Measurements from ENCODE around the gene HUNK.
"Not testable (repeated sequence)": the region's sequence is repeated elsewhere in the genome, so short reads cannot be mapped to it uniquely, and the experiment has no call there.

Gene HUNK

DNA sequence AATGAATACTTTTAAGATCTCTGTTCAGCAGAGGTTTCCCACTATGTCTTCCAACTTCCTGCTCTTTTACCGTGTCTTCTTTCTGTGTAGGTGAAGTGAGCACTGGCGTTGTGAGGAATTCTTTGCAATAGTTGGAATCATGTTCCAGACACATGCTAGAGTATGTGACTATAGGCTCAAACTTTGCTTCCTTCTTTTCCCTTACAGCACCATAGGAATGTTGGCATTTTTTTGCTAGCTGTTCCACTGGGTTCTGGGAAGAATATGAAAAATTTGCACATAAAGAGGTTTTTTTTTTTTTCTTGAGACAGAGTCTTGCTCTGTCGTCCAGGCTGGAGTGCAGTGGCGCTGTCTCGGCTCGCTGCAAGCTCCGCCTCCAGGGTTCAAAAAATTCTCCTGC is 15.7 kb upstream of the HUNK start:
- TF ChIP-seq, protein P1, sequence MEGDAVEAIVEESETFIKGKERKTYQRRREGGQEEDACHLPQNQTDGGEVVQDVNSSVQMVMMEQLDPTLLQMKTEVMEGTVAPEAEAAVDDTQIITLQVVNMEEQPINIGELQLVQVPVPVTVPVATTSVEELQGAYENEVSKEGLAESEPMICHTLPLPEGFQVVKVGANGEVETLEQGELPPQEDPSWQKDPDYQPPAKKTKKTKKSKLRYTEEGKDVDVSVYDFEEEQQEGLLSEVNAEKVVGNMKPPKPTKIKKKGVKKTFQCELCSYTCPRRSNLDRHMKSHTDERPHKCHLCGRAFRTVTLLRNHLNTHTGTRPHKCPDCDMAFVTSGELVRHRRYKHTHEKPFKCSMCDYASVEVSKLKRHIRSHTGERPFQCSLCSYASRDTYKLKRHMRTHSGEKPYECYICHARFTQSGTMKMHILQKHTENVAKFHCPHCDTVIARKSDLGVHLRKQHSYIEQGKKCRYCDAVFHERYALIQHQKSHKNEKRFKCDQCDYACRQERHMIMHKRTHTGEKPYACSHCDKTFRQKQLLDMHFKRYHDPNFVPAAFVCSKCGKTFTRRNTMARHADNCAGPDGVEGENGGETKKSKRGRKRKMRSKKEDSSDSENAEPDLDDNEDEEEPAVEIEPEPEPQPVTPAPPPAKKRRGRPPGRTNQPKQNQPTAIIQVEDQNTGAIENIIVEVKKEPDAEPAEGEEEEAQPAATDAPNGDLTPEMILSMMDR (IDR thresholded peaks at IDR 0.05; ENCODE audit: low read depth, low read length): no peak
- no peak overlapping the region for H3K4me3 ChIP-seq (ENCODE audit: low read depth, low read length)

DNA sequence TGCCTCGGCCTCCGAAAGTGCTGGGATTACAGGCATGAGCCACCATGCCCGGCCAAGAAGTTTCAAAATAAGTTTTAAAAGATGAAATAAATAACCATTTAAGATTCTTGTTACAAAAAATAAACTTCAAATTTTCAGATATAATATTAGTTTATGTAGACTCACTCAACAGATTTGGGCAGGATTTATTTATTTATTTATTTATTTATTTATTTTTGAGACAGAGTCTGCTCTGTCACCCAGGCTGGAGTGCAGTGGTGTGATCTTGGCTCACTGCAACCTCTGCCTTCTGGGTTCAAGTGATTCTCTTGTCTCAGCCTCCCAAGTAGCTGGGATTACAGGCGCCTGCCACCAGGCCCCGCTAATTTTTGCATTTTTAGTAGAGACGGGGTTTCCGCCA is 15.2 kb upstream of the HUNK start:
- not testable (repeated sequence) for H3K4me3 ChIP-seq (ENCODE audit: low read depth, low read length)

DNA sequence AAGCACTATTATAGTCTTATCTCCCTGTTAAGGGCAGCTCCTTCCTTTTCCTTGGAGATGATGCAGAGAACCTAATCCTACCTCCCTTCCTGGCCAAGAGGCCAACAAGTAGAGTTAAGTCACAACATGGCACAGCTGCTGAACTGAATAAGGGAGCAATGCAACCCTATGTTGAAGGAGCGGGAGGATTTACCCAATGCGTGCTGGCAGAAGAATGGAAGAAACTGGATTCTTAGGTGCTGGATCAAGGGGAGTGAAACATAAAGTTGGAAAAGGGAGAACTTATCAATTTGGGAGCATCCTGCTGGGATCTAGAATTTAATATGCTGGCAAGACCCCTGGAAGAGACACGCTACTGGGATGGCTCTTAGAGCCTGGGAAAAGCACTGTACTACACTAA is 12.0 kb upstream of the HUNK start:
- no peak overlapping the region for H3K4me3 ChIP-seq (ENCODE audit: low read depth, low read length)
- TF ChIP-seq, protein P1 (IDR thresholded peaks at IDR 0.05; ENCODE audit: low read depth, low read length): no peak

DNA sequence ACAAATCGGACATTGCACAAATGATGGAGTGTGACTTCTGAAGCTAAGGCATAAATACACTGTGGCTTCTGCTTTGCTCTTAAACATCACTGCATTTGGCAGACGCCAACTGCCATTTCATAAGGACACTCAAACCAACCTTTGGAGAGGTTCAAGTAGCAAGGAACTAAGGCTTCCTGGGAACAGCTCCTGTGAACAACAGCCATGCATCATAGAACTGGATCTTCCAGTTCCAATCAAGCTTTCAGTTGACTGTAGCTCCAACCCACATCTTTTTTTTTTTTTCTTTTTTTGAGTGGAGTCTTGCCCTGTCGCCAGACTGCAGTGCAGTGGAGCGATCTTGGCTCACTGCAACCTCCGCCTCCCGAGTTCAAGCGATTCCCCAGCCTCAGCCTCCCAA is 10.7 kb upstream of the HUNK start:
- TF ChIP-seq, protein P1 (IDR thresholded peaks at IDR 0.05; ENCODE audit: low read depth, low read length): no peak
- no peak overlapping the region for H3K4me3 ChIP-seq (ENCODE audit: low read depth, low read length)

DNA sequence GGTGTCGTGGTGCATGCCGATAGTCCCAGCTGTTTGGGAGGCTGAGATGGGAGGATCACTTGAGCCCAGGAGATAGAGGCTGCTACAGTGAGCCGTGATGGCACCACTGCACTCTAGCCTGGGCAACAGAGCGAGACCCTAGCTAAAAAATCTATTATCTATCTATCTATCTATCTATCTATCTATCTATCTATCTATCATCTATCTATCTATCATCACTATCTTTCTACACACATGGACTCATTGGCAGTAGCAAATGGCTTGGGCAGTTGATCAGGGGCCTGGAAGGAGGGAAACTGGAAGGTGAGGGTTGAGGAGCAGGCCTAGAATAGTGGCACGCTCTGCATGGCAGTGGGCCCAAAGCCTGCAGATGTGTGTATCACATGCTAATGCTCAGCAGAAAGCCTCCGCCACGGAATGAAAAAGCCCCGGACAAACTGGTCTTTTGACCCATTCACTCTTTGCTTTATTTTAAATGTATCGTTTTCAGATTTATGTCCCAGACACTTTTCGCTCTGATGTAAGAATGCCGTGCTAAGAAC is 7.3 kb upstream of the HUNK start:
- H3K4me3 ChIP-seq (ENCODE audit: low read depth, low read length): no peak overlapping the region
- TF ChIP-seq, protein P1 (IDR thresholded peaks at IDR 0.05; ENCODE audit: low read depth, low read length): no peak

DNA sequence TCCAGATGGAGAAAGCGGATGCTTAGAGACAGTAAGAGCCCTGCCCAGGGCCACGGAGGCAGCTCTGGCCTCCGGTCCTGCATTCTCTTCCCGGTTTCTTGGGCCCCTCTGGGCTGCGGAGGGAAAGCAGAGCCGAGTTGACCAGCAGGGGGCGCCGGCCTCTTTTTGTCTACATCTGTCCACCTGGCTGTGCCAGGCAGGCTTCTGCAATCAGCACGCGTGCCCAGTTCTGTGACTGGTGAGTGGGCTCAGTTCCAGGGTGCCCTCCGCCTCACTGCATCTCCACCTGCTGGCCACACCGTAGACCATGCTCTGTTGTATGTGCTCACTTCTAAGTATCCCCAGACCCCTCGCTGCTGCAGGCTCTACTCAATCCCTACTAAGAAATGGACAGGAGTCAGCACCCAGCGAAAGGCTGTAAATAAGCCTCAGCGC is 6.7 kb upstream of the HUNK start:
- TF ChIP-seq, protein P1 (IDR thresholded peaks at IDR 0.05; ENCODE audit: low read depth, low read length): peak; percentile 89
- no peak overlapping the region for H3K4me3 ChIP-seq (ENCODE audit: low read depth, low read length)

DNA sequence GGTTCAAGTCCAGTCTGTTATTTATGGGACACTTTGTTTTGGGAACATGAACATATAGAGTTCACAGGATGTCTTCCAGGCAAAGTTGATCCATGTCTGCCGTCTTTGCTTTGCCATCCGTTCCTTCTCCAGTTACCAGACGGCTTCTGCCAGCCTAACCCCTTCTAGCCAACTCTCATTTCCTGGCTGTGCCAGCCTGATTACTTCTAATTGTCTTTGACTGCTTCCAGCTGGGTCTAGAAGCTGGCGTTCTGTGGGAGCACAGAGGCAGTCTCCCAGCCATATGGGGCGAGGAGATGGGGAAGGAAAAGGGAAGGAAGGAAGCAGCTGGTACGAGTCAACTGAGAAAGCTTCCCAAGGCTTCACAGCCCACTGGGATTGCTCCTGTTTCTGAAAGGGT is 3.1 kb upstream of the HUNK start:
- no peak overlapping the region for H3K4me3 ChIP-seq (ENCODE audit: low read depth, low read length)
- TF ChIP-seq, protein P1 (IDR thresholded peaks at IDR 0.05; ENCODE audit: low read depth, low read length): no peak
